Peyer's patch (tissue), 4 donors: Measurements from ENCODE around the gene SRP19.

Source experiments
- CTCF ChIP-seq, 6 experiments: fragments of 450-650 bp in 4 of 6; fragments of 200-600 bp in 2 of 6; sonication (generic) in 1 of 6; IDR thresholded peaks; one replicate each; pipeline ENCODE4 v1.5.1; 2017 to 2019; ENCODE audit warnings: antibody characterized with exemption in 6 of 6, mild to moderate bottlenecking in 3 of 6, moderate library complexity in 1 of 6
- POLR2A ChIP-seq, 2 donors: fragments of 450-650 bp; IDR thresholded peaks; one replicate each; pipeline ENCODE4 v1.5.1; 2017; ENCODE audit warnings: antibody characterized with exemption in 2 of 2, mild to moderate bottlenecking in 2 of 2, moderate library complexity in 2 of 2

GRCh38 chr5:112833971-112834370 is 27.1 kb upstream of the SRP19 start:
- TF ChIP-seq CTCF (IDR thresholded peaks at IDR 0.05) (no peak), POLR2A (IDR thresholded peaks at IDR 0.05) (no peak)
